Karpas-422 (cell line): ENCODE results near the gene FBN1. TPM values are rescaled to one million over a fixed set of nuclear protein-coding genes. Genes with fewer than 3 reads are reported as not detected.

ENCODE experiments used
- DNase-seq: peaks from one replicate; pipeline ENCODE4 v3.0.0-alpha.2; 2015
- H2AFZ ChIP-seq: fragments of 200-600 bp; sonication (generic); 2 replicates; pipeline ENCODE4 v1.6.1; 2014; ENCODE audit warnings: antibody characterized with exemption, low read length, mixed read lengths
- H3K27ac ChIP-seq: fragments of 200-600 bp; sonication (generic); 2 replicates; pipeline ENCODE4 v1.5.1; 2014; ENCODE audit warnings: mild to moderate bottlenecking, low read length, moderate library complexity
- H3K27me3 ChIP-seq: fragments of 200-600 bp; sonication (generic); 2 replicates; pipeline ENCODE4 v1.6.1; 2014; ENCODE audit warnings: low read length, mixed read lengths
- H3K36me3 ChIP-seq: fragments of 200-600 bp; sonication (generic); 2 replicates; pipeline ENCODE4 v1.6.1; 2014; ENCODE audit warnings: low read length, mixed read lengths; ENCODE audit not compliant: insufficient read depth
- H3K4me1 ChIP-seq: fragments of 200-600 bp; sonication (generic); 2 replicates; pipeline ENCODE4 v1.6.1; 2014; ENCODE audit warnings: mild to moderate bottlenecking, low read length, mixed read lengths
- H3K4me2 ChIP-seq: fragments of 200-600 bp; sonication (generic); 2 replicates; pipeline ENCODE4 v1.6.1; 2014; ENCODE audit warnings: low read length, low read depth, mild to moderate bottlenecking; ENCODE audit not compliant: poor library complexity, severe bottlenecking
- H3K4me3 ChIP-seq: fragments of 200-600 bp; sonication (generic); 2 replicates; pipeline ENCODE4 v1.5.1; 2014; ENCODE audit warnings: mild to moderate bottlenecking, antibody characterized with exemption, low read length, mixed read lengths
- H3K79me2 ChIP-seq: fragments of 200-600 bp; sonication (generic); 2 replicates; pipeline ENCODE4 v1.6.1; 2014; ENCODE audit warnings: mild to moderate bottlenecking, low read length, mixed read lengths
- H3K9ac ChIP-seq: fragments of 200-600 bp; sonication (generic); 2 replicates; pipeline ENCODE4 v1.6.0; 2014; ENCODE audit warnings: low read length
- H3K9me2 ChIP-seq: fragments of 200-600 bp; sonication (generic), shearing (Covaris generic); replicated peaks from 2 replicates; pipeline ENCODE4 v1.6.0; 2014; ENCODE audit warnings: mild to moderate bottlenecking, low read length, moderate library complexity; ENCODE audit not compliant: insufficient read depth
- H3K9me3 ChIP-seq: fragments of 300-700, 200-600 bp; sonication (generic); 2 replicates; pipeline ENCODE4 v1.6.1; 2014; ENCODE audit warnings: low read length, mixed read lengths
- H4K20me1 ChIP-seq: fragments of 200-600 bp; sonication (generic); 2 replicates; pipeline ENCODE4 v1.6.1; 2014; ENCODE audit warnings: mild to moderate bottlenecking, antibody characterized with exemption, low read length, low read depth; ENCODE audit not compliant: insufficient read depth
- total RNA-seq: library from RNA; depleted of rRNA; stranded (reverse); fragments of >200 nt; shearing (Covaris generic); gene quantifications from 2 replicates; pipeline ENCODE4 v1.2.3, GENCODE V29; 2014; ENCODE audit warnings: low replicate concordance

FBN1 gene
- total RNA-seq, 1 experiment from 2014 or later: 0.86 TPM

GRCh38 chr15:48469271-48469670 lies 176.2 kb downstream of the FBN1 start:
- H4K20me1 ChIP-seq: no peaks in the 10 kb centered on the region
- DNase-seq: no peak
- no peaks in the 10 kb centered on the region for H3K9me3 ChIP-seq
- H3K4me3 ChIP-seq: no peak overlapping the region
- no peaks in the 10 kb centered on the region for H3K79me2 ChIP-seq
- no peak overlapping the region for H3K9ac ChIP-seq
- no peak overlapping the region for H3K27ac ChIP-seq
- H2AFZ ChIP-seq: no peak overlapping the region
- no peaks in the 10 kb centered on the region for H3K36me3 ChIP-seq
- no peak overlapping the region for H3K4me2 ChIP-seq
- H3K27me3 ChIP-seq: no peaks in the 10 kb centered on the region
- H3K4me1 ChIP-seq: peaks cover 7% of the 10 kb centered on the region
- no peaks in the 10 kb centered on the region for H3K9me2 ChIP-seq

- no peaks in the 10 kb centered on the region for H3K36me3 ChIP-seq
- no peaks in the 10 kb centered on the region for H3K9me2 ChIP-seq
- H4K20me1 ChIP-seq: no peaks in the 10 kb centered on the region
- H3K79me2 ChIP-seq: no peaks in the 10 kb centered on the region
- no peak overlapping the region for H3K27ac ChIP-seq
- H3K4me1 ChIP-seq: peaks cover 7% of the 10 kb centered on the region
- H3K9ac ChIP-seq: no peak overlapping the region
- H3K4me2 ChIP-seq: no peak overlapping the region
- no peaks in the 10 kb centered on the region for H3K27me3 ChIP-seq
- no peak for DNase-seq
- no peak overlapping the region for H3K4me3 ChIP-seq
- H3K9me3 ChIP-seq: no peaks in the 10 kb centered on the region
- no peak overlapping the region for H2AFZ ChIP-seq
These were observed 177.7 kb downstream of the FBN1 start for GRCh38 chr15:48467801-48468200.

GRCh38 chr15:48466820-48467219 lies 178.7 kb downstream of the FBN1 start:
- Histone ChIP-seq H3K4me3 (no peak overlapping the region), H3K9ac (no peak overlapping the region), H3K36me3 (no peaks in the 10 kb centered on the region), H3K27me3 (no peaks in the 10 kb centered on the region), H2AFZ (no peak overlapping the region), H3K27ac (no peak overlapping the region), H3K4me2 (peak overlapping the region; percentile 15), H3K79me2 (no peaks in the 10 kb centered on the region), H3K9me3 (no peaks in the 10 kb centered on the region), H3K4me1 (peaks cover 7% of the 10 kb centered on the region), H3K9me2 (no peaks in the 10 kb centered on the region), H4K20me1 (no peaks in the 10 kb centered on the region)
- DNase-seq: peak; percentile 42

GRCh38 chr15:48466079-48466478 lies 179.4 kb downstream of the FBN1 start:
- no peaks in the 10 kb centered on the region for H3K27me3 ChIP-seq
- H3K9me3 ChIP-seq: no peaks in the 10 kb centered on the region
- DNase-seq: no peak
- no peaks in the 10 kb centered on the region for H3K36me3 ChIP-seq
- no peak overlapping the region for H3K9ac ChIP-seq
- peaks cover 7% of the 10 kb centered on the region for H3K4me1 ChIP-seq
- no peaks in the 10 kb centered on the region for H4K20me1 ChIP-seq
- no peaks in the 10 kb centered on the region for H3K79me2 ChIP-seq
- H3K4me3 ChIP-seq: no peak overlapping the region
- no peak overlapping the region for H3K4me2 ChIP-seq
- no peak overlapping the region for H3K27ac ChIP-seq
- no peaks in the 10 kb centered on the region for H3K9me2 ChIP-seq
- H2AFZ ChIP-seq: no peak overlapping the region

GRCh38 chr15:48465410-48465809 lies 180.1 kb downstream of the FBN1 start:
- no peak overlapping the region for H3K9ac ChIP-seq
- H3K9me3 ChIP-seq: no peaks in the 10 kb centered on the region
- H3K27me3 ChIP-seq: no peaks in the 10 kb centered on the region

GRCh38 chr15:48463366-48463880 lies 182.1 kb downstream of the FBN1 start:
- no peak overlapping the region for H3K4me3 ChIP-seq

More at GRCh38 chr15:48465410-48465809, 180.1 kb downstream of the FBN1 start:
- Histone ChIP-seq H3K79me2 (no peaks in the 10 kb centered on the region), H3K4me1 (peaks cover 7% of the 10 kb centered on the region), H4K20me1 (no peaks in the 10 kb centered on the region), H2AFZ (no peak overlapping the region), H3K27ac (no peak overlapping the region), H3K36me3 (no peaks in the 10 kb centered on the region), H3K4me3 (no peak overlapping the region), H3K9me2 (no peaks in the 10 kb centered on the region), H3K4me2 (no peak overlapping the region)
- DNase-seq: no peak

GRCh38 chr15:48462688-48463087 lies 182.8 kb downstream of the FBN1 start:
- H3K4me1 ChIP-seq: peaks cover 7% of the 10 kb centered on the region
- no peak overlapping the region for H3K4me2 ChIP-seq
- H3K27ac ChIP-seq: no peak overlapping the region
- no peak overlapping the region for H3K4me3 ChIP-seq
- no peaks in the 10 kb centered on the region for H3K9me2 ChIP-seq
- DNase-seq: no peak
- no peaks in the 10 kb centered on the region for H4K20me1 ChIP-seq
- no peaks in the 10 kb centered on the region for H3K79me2 ChIP-seq
- H3K36me3 ChIP-seq: no peaks in the 10 kb centered on the region
- H3K9me3 ChIP-seq: no peaks in the 10 kb centered on the region
- no peaks in the 10 kb centered on the region for H3K27me3 ChIP-seq
- H3K9ac ChIP-seq: no peak overlapping the region
- H2AFZ ChIP-seq: no peak overlapping the region

More at GRCh38 chr15:48463366-48463880, 182.1 kb downstream of the FBN1 start:
- Histone ChIP-seq H3K9me2 (no peaks in the 10 kb centered on the region), H2AFZ (no peak overlapping the region), H3K9me3 (no peaks in the 10 kb centered on the region), H3K27me3 (no peaks in the 10 kb centered on the region), H3K4me1 (peaks cover 7% of the 10 kb centered on the region), H3K4me2 (no peak overlapping the region), H3K36me3 (no peaks in the 10 kb centered on the region), H3K9ac (no peak overlapping the region), H4K20me1 (no peaks in the 10 kb centered on the region), H3K27ac (no peak overlapping the region), H3K79me2 (no peaks in the 10 kb centered on the region)
- DNase-seq: no peak

- Histone ChIP-seq H2AFZ (no peak overlapping the region), H3K79me2 (no peaks in the 10 kb centered on the region), H3K36me3 (no peaks in the 10 kb centered on the region), H3K4me1 (no peaks in the 10 kb centered on the region), H3K9me2 (no peaks in the 10 kb centered on the region), H3K9ac (no peak overlapping the region), H3K27ac (no peak overlapping the region), H3K4me3 (no peak overlapping the region), H3K27me3 (no peaks in the 10 kb centered on the region), H4K20me1 (no peaks in the 10 kb centered on the region), H3K4me2 (no peak overlapping the region), H3K9me3 (no peaks in the 10 kb centered on the region)
- peak; percentile 29 for DNase-seq
These were observed 185.7 kb downstream of the FBN1 start for GRCh38 chr15:48459571-48460442.
